K562 (cell line): ENCODE measurements around the gene KHDC1. TPM values are rescaled to one million over a fixed set of nuclear protein-coding genes. Genes with fewer than 3 reads are reported as not detected.
"Not testable (repeated sequence)": the region's sequence is repeated elsewhere in the genome, so short reads cannot be mapped to it uniquely, and the experiment has no call there.

Experiments
- ATAC-seq: fragments of 200-7000 bp; cut with Tn5 transposase; 3 replicates; pipeline ENCODE4 v1.9.1; 2020; ENCODE audit warnings: moderate library complexity
- BruUV-seq: library from RNA; stranded (reverse); fragments of 400-500 nt; replicated peaks from 2 replicates; lab custom pipeline; 2021; lab: Mats Ljungman, UMichigan
- CTCF ChIA-PET: fragments of 300-600 bp; formaldehyde crosslinking; extraction: SDS; loops from one replicate; lab custom pipeline; 2021; ENCODE audit warnings: low intra/inter-chr PET ratio; lab: Yijun Ruan, JAX
- POLR2A ChIA-PET: fragments of 300-600, 350-650 bp; sonication (Branson Sonifier 250); formaldehyde crosslinking; extraction: SDS; loops from one replicate; lab custom pipeline; 2021; ENCODE audit warnings: antibody characterized with exemption, inconsistent platforms; lab: Yijun Ruan, JAX
- DNase-seq, 4 experiments: peaks; one replicate each; pipeline versions ENCODE4 v3.0.0 to v3.0.0-alpha.2; 2011 to 2018; ENCODE audit warnings: low spot score in 3 of 4, mixed read lengths in 3 of 4; ENCODE audit errors: extremely low read depth in 1 of 4
- FAIRE-seq: peaks from 2 replicates; lab custom pipeline; 2011; peaks lifted over from hg19 to GRCh38; lab: Jason Lieb, UNC
- H2AFZ ChIP-seq: 2 replicates; pipeline ENCODE4 v1.6.0; 2011; ENCODE audit warnings: low read depth, low read length, control low read depth, inconsistent platforms
- H3K27ac ChIP-seq: fragments of 200-600 bp; 3 replicates; pipeline ENCODE4 v1.8.0; 2011; ENCODE audit warnings: low read depth, mild to moderate bottlenecking, control low read depth, inconsistent platforms, low read length, moderate library complexity, mixed read lengths; ENCODE audit errors: extremely low read depth
- H3K27me3 ChIP-seq, 2 experiments: fragments of 300-600 bp in 1 of 2; 2 replicates in 1 of 2; 3 replicates in 1 of 2; pipeline versions ENCODE4 v1.6.0 to v1.8.0; 2011; ENCODE audit warnings: inconsistent platforms in 2 of 2, low read length in 2 of 2, mild to moderate bottlenecking in 1 of 2, mixed read lengths in 1 of 2, moderate library complexity in 1 of 2; ENCODE audit not compliant: control insufficient read depth in 2 of 2, insufficient read depth in 2 of 2
- H3K36me3 ChIP-seq: fragments of 300-600 bp; 3 replicates; pipeline ENCODE4 v1.8.0; 2011; ENCODE audit warnings: mild to moderate bottlenecking, low read length, inconsistent platforms; ENCODE audit not compliant: control insufficient read depth, insufficient read depth
- H3K4me1 ChIP-seq, 2 experiments: fragments of 200-600 bp in 1 of 2; replicated peaks in 1 of 2; 2 replicates in 1 of 2; 3 replicates in 1 of 2; pipeline versions ENCODE4 v1.5.1 to v1.8.0; 2011; ENCODE audit warnings: inconsistent platforms in 2 of 2, low read length in 2 of 2, mild to moderate bottlenecking in 1 of 2, mixed read lengths in 1 of 2, moderate library complexity in 1 of 2; ENCODE audit not compliant: control insufficient read depth in 2 of 2, insufficient read depth in 2 of 2
- H3K4me2 ChIP-seq: 2 replicates; pipeline ENCODE4 v1.6.1; 2011; ENCODE audit warnings: low read length, control low read depth, inconsistent platforms, mixed read lengths; ENCODE audit not compliant: insufficient read depth
- H3K4me3 ChIP-seq: fragments of 200-600 bp; sonication (generic), shearing (Covaris generic); 2 replicates; pipeline ENCODE4 v1.5.1; 2016; ENCODE audit warnings: control low read depth, inconsistent platforms
- H3K79me2 ChIP-seq: fragments of 200-600 bp; 3 replicates; pipeline ENCODE4 v1.8.0; 2011; ENCODE audit warnings: low read length, inconsistent platforms; ENCODE audit not compliant: control insufficient read depth, insufficient read depth
- H3K9ac ChIP-seq, 2 experiments: 2 replicates each; pipeline versions ENCODE4 v1.6.0 to v1.6.1; 2011; ENCODE audit warnings: low read depth in 2 of 2, low read length in 2 of 2, control low read depth in 1 of 2, inconsistent platforms in 1 of 2, mild to moderate bottlenecking in 1 of 2, mixed read lengths in 1 of 2; ENCODE audit not compliant: insufficient read depth in 1 of 2
- H3K9me1 ChIP-seq: one replicate; pipeline ENCODE4 v1.6.0; 2011; ENCODE audit warnings: inconsistent platforms, mild to moderate bottlenecking, low read length, moderate library complexity; ENCODE audit not compliant: control insufficient read depth, insufficient read depth
- H3K9me3 ChIP-seq: replicated peaks from 2 replicates; pipeline ENCODE4 v1.5.1; 2011; ENCODE audit warnings: low read depth, low read length, inconsistent platforms; ENCODE audit not compliant: control insufficient read depth, insufficient read depth
- H4K20me1 ChIP-seq: replicated peaks from 2 replicates; pipeline ENCODE4 v1.6.1; 2011; ENCODE audit warnings: low read length, inconsistent platforms, mixed read lengths; ENCODE audit not compliant: control insufficient read depth, insufficient read depth
- CHAMP1 ChIP-seq: fragments of 450-650 bp; IDR thresholded peaks from 2 replicates; pipeline ENCODE4 v1.6.1; 2016; ENCODE audit warnings: mild to moderate bottlenecking
- CHD1 ChIP-seq: fragments of 200-600 bp; sonication (generic); IDR thresholded peaks from one replicate; pipeline ENCODE4 v1.6.1; 2012; ENCODE audit warnings: mild to moderate bottlenecking, moderate library complexity, low read length, inconsistent platforms
- NRF1 ChIP-seq, 2 experiments: fragments of 450-650 bp; IDR thresholded peaks in 1 of 2; conservative IDR thresholded peaks in 1 of 2; 2 replicates each; pipeline ENCODE4 v1.6.1; 2014; ENCODE audit warnings: mild to moderate bottlenecking in 2 of 2
- SNIP1 ChIP-seq: fragments of 450-650 bp; IDR thresholded peaks from 2 replicates; pipeline ENCODE4 v1.7.1; 2017; ENCODE audit warnings: low read depth, mild to moderate bottlenecking
- ZNF589 ChIP-seq: fragments of 200-800 bp; sonication (Bioruptor generic); IDR thresholded peaks from 2 replicates; pipeline ENCODE4 v1.6.1; 2016; ENCODE audit warnings: low read depth, missing genetic modification characterization, missing compliant biosample characterization
- WGBS: fragments of 100-300 bp; shearing (Covaris generic); methylation state at CpG from one replicate; pipeline ENCODE4 v1.1.6; 2016; ENCODE audit warnings: low coverage, mixed read lengths; ENCODE audit not compliant: insufficient coverage; ENCODE audit errors: missing lambda C conversion rate; 5-methylcytosine and 5-hydroxymethylcytosine counted together
- in situ Hi-C: fragments of 300-500 bp; cut with MboI; formaldehyde crosslinking; loops from 4 replicates; pipeline ENCODE4 v1.15.0; 2018; ENCODE audit warnings: inconsistent platforms, mixed read lengths
- intact Hi-C: fragments of 100-400 bp; cut with micrococcal nuclease; formaldehyde crosslinking; loops from 2 replicates; pipeline ENCODE4 v1.14.2; 2022
- polyA plus RNA-seq, 8 experiments: library from polyadenylated mRNA; depleted of rRNA in 4 of 8; stranded (reverse) in 5 of 8; unstranded in 3 of 8; fragments of >200 nt; fragmentation: Nextera tagmentation in 2 of 8; fragmentation: Illumina TruSeq in 1 of 8; extraction: Ambion mirVana in 2 of 8; extraction: Trizol in 1 of 8; gene quantifications; 2 replicates each; pipeline versions ENCODE4 v1.2.1 to v1.2.3, GENCODE V29; 2011 to 2014; ENCODE audit warnings: inconsistent platforms in 1 of 8, missing spikeins in 1 of 8
- total RNA-seq, 7 experiments: library from RNA; depleted of rRNA in 6 of 7; stranded (reverse); fragments of >200 nt in 6 of 7; fragmentation: Illumina TruSeq in 2 of 7; extraction: Trizol in 2 of 7; gene quantifications; 2 replicates each; pipeline versions ENCODE4 v1.2.1 to v1.2.3, GENCODE V29; 2011 to 2021; ENCODE audit warnings: low replicate concordance in 1 of 7

KHDC1 gene
- total and polyA plus RNA-seq, 9 of the 15 experiments (the other 6 are each of a cell fraction or from before 2014, with no cell fraction given) = 2.5 to 19.5 (median 8.0) TPM

- no peak for TF ChIP-seq ZNF589 (CRISPR knock-in tag)
- TF ChIP-seq NRF1 (conservative IDR thresholded peaks at IDR 0.05 in 1 of 2, IDR thresholded peaks at IDR 0.05 in 1 of 2) = no peak
Measured at GRCh38 chr6:73234733-73235132, 28.3 kb downstream of the KHDC1 start (continued).

- H3K4me3 ChIP-seq, DNase-seq, FAIRE-seq, CTCF ChIA-PET, POLR2A ChIA-PET, H3K27ac ChIP-seq, in situ Hi-C loops, H2AFZ ChIP-seq, H3K4me1 ChIP-seq, ATAC-seq, H3K4me2 ChIP-seq, H3K79me2 ChIP-seq, H3K9me1 ChIP-seq, BruUV-seq, intact Hi-C loops, H3K36me3 ChIP-seq, H3K9me3 ChIP-seq, H4K20me1 ChIP-seq, H3K9ac ChIP-seq: not testable (repeated sequence)
- peaks cover 4 to 19% of the 10 kb centered on the region in 2 experiments; a peak in 2 of 5 replicates for H3K27me3 ChIP-seq
- WGBS = 0% methylated on average over 3 of the region's 3 CpGs
Measured at GRCh38 chr6:73233971-73234370, 29.0 kb downstream of the KHDC1 start.

GRCh38 chr6:73233048-73233447 lies 29.9 kb downstream of the KHDC1 start:
- Histone ChIP-seq H3K79me2 (no peaks in the 10 kb centered on the region), H3K27ac (no peak overlapping the region), H3K9ac (no peak overlapping the region), H3K4me3 (no peak overlapping the region), H3K4me2 (no peak overlapping the region), H3K36me3 (no peaks in the 10 kb centered on the region), H4K20me1 (no peaks in the 10 kb centered on the region), H3K9me1 (no peaks in the 10 kb centered on the region), H2AFZ (no peak overlapping the region), H3K27me3 (peaks cover 4 to 19% of the 10 kb centered on the region in 2 experiments; a peak in 2 of 5 replicates), H3K9me3 (no peaks in the 10 kb centered on the region), H3K4me1 (no peaks in the 10 kb centered on the region)
- BruUV-seq = no TSS peak
- ChIA-PET CTCF (no interaction called here), POLR2A (interaction anchor here (0.6 kb wide), 1 partner anchor 239 kb away, joined by 5 read pairs; no protein-coding TSS in a partner anchor)
- FAIRE-seq (no peak), ATAC-seq (no peak), DNase-seq (no peak)
- TF ChIP-seq SNIP1 = no peak
- TF ChIP-seq CHAMP1 = no peak
- no peak for TF ChIP-seq CHD1
- intact Hi-C loops = no loop called here
- WGBS = under 1% methylated on average over 6 of the region's 6 CpGs
- in situ Hi-C loops = no loop called here
